Large intestine (tissue), 12 donors: ENCODE measurements around the gene PDGFRA. TPM values are rescaled to one million over a fixed set of nuclear protein-coding genes. Genes with fewer than 3 reads are reported as not detected.

Source experiments
- DNase-seq, 2 donors: peaks; one replicate each; pipeline versions ENCODE4 v3.0.0 to v3.0.0-alpha.2; 2013
- H3K27ac ChIP-seq: one replicate; pipeline ENCODE4 v1.5.1; 2013; ENCODE audit warnings: low read length
- H3K27me3 ChIP-seq: 2 replicates; pipeline ENCODE4 v1.6.1; 2013; ENCODE audit warnings: low read length; ENCODE audit not compliant: control insufficient read depth, insufficient read depth
- H3K36me3 ChIP-seq: 2 replicates; pipeline ENCODE4 v1.6.1; 2013; ENCODE audit warnings: low read length; ENCODE audit not compliant: control insufficient read depth, insufficient read depth
- H3K4me1 ChIP-seq: one replicate; pipeline ENCODE4 v1.6.1; 2013; ENCODE audit warnings: low read length; ENCODE audit not compliant: control insufficient read depth, insufficient read depth
- H3K4me3 ChIP-seq: one replicate; pipeline ENCODE4 v1.5.1; 2013; ENCODE audit warnings: low read length
- H3K9me3 ChIP-seq: one replicate; pipeline ENCODE4 v1.6.1; 2013; ENCODE audit warnings: mild to moderate bottlenecking, low read depth, low read length, moderate library complexity; ENCODE audit not compliant: control insufficient read depth
- WGBS: methylation state at CpG from one replicate; pipeline ENCODE4 v1.1.5; 2013; ENCODE audit warnings: low lambda C conversion rate; ENCODE audit not compliant: insufficient coverage; 5-methylcytosine and 5-hydroxymethylcytosine counted together
- long read RNA-seq, 11 donors: transcript quantifications; one replicate each; lab custom pipeline, GENCODE V29; 2026
- polyA plus RNA-seq: library from polyadenylated mRNA; unstranded; fragments of 120-200 nt; gene quantifications from one replicate; pipeline ENCODE4 v1.2.1, GENCODE V29; 2013

The PDGFRA gene
- 92.0 TPM for polyA plus RNA-seq
- long read RNA-seq, donor 1, full-length matches to known transcripts, result 4 of 4 reads
- long read RNA-seq, donor 1, partial matches to known transcripts, result 0 of 4 reads
- long read RNA-seq, donor 1, other reads (novel, unspliced or antisense), result 0 of 4 reads
- long read RNA-seq, donor 2, full-length matches to known transcripts, result 2 of 18 reads
- long read RNA-seq, donor 2, partial matches to known transcripts, result 16 of 18 reads
- long read RNA-seq, donor 2, other reads (novel, unspliced or antisense), result 0 of 18 reads
- long read RNA-seq, donor 3, full-length matches to known transcripts, result 7 of 25 reads
- long read RNA-seq, donor 3, partial matches to known transcripts, result 18 of 25 reads
- long read RNA-seq, donor 3, other reads (novel, unspliced or antisense), result 0 of 25 reads
- long read RNA-seq, donor 4, partial matches to known transcripts, result 0 of 1 reads
- long read RNA-seq, donor 4, other reads (novel, unspliced or antisense), result 0 of 1 reads
- long read RNA-seq, donor 5, full-length matches to known transcripts, result 9 of 9 reads
- long read RNA-seq, donor 5, partial matches to known transcripts, result 0 of 9 reads
- long read RNA-seq, donor 5, other reads (novel, unspliced or antisense), result 0 of 9 reads
- long read RNA-seq, donor 6, full-length matches to known transcripts, result 8 of 13 reads
- long read RNA-seq, donor 6, partial matches to known transcripts, result 5 of 13 reads
- long read RNA-seq, donor 6, other reads (novel, unspliced or antisense), result 0 of 13 reads
- long read RNA-seq, donor 7, full-length matches to known transcripts, result 3 of 8 reads
- long read RNA-seq, donor 7, partial matches to known transcripts, result 5 of 8 reads
- long read RNA-seq, donor 7, other reads (novel, unspliced or antisense), result 0 of 8 reads
- long read RNA-seq, donor 8, full-length matches to known transcripts, result 16 of 32 reads
- long read RNA-seq, donor 8, partial matches to known transcripts, result 16 of 32 reads
- long read RNA-seq, donor 8, other reads (novel, unspliced or antisense), result 0 of 32 reads
- long read RNA-seq, donor 9, full-length matches to known transcripts, result 3 of 95 reads
- long read RNA-seq, donor 9, partial matches to known transcripts, result 92 of 95 reads
- long read RNA-seq, donor 9, other reads (novel, unspliced or antisense), result 0 of 95 reads
- long read RNA-seq, donor 10, full-length matches to known transcripts, result 19 of 19 reads
- long read RNA-seq, donor 10, partial matches to known transcripts, result 0 of 19 reads
- long read RNA-seq, donor 10, other reads (novel, unspliced or antisense), result 0 of 19 reads
- long read RNA-seq, donor 11, full-length matches to known transcripts, result 10 of 118 reads
- long read RNA-seq, donor 11, partial matches to known transcripts, result 108 of 118 reads
- long read RNA-seq, donor 11, other reads (novel, unspliced or antisense), result 0 of 118 reads

DNA sequence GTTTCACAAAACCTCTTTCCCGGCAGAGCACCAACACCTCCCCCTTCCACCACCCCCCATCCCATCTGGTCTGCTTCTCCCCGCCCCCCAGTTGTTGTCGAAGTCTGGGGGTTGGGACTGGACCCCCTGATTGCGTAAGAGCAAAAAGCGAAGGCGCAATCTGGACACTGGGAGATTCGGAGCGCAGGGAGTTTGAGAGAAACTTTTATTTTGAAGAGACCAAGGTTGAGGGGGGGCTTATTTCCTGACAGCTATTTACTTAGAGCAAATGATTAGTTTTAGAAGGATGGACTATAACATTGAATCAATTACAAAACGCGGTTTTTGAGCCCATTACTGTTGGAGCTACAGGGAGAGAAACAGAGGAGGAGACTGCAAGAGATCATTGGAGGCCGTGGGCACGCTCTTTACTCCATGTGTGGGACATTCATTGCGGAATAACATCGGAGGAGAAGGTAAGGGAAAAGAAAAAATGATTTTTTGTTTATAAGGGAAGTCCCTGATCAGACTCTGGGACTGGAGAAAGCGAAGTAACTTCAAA is at the start of gene PDGFRA:
TSS of gene PDGFRA (plus strand) at position 333 of the 541 bp plus-strand sequence. CDS start 29,476 bp downstream, outside the sequence.
- peaks cover 98% of the 10 kb centered on the region for H3K27me3 ChIP-seq
- H3K27ac ChIP-seq, result peak within 1 kb of the TSS; percentile 35
- no peaks in the 10 kb centered on the region for H3K36me3 ChIP-seq
- DNase-seq, result peak; percentile 55 to 68
- 0% methylated on average over 1 of the region's 15 CpGs for WGBS
- peaks cover 22% of the 10 kb centered on the region for H3K9me3 ChIP-seq
- peaks cover 39% of the 10 kb centered on the region for H3K4me1 ChIP-seq
- H3K4me3 ChIP-seq, result peak within 1 kb of the TSS; percentile 50

DNA sequence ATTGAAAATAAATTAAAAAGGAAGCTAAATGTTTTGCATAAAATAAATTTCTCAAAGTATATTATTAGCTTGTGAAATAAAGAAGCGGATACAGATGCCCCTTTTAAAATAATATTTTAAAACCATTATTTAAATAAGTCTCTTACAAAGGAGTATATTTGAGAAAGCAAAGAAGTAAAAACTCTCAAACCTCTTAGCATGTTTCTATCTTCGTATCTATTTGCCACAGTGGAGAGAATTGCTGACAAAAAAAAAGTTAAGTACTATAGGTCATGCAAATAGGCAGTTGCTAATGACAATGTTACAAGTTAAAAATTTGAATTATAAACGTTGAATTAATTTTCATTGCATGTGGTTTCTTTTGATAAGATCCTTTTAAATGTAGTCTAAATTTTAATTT is 44.5 kb upstream of the PDGFRA start:
- H3K4me1 ChIP-seq, result peaks cover 5% of the 10 kb centered on the region
- H3K4me3 ChIP-seq, result no peak overlapping the region
- no peaks in the 10 kb centered on the region for H3K27me3 ChIP-seq
- H3K36me3 ChIP-seq, result no peaks in the 10 kb centered on the region
- no peak overlapping the region for H3K27ac ChIP-seq
- 54% methylated on average over 3 of the region's 3 CpGs for WGBS
- no peak for DNase-seq
- no peaks in the 10 kb centered on the region for H3K9me3 ChIP-seq

DNA sequence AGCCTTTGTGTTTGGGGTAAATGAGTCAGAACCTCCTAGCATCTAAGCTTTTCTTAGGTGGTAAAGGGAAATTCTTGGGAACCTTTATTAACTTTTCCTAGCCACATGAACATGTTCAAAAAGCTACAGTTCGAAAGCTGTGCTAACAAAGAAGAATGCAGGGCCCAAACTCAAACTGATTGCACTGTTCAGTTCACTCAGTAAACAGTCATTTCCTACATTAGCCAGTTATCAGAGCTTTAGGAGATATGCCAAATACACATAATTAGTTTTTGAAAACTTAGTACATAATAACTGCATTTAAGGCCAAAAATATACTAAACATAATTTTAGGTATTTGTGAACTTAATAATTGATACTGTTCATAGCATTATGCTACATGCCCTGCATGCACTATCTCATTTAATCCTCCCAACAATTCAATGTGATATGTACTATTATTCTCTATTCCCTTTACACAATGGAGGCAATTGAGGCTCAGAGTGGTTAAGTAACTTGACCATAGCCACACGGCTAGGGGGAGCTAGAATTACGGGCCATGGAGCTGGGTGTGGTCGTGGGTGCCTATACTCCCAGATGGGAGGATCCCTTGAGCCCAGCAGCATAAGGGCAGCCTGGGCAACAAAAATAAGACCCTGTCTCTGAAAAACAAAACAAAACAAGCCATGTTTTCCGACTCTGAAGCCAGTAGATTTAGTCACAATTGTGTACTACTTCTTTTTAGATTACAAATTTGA is 43.9 kb upstream of the PDGFRA start:
- Histone ChIP-seq H3K4me1 (peaks cover 5% of the 10 kb centered on the region), H3K4me3 (no peak overlapping the region), H3K27me3 (no peaks in the 10 kb centered on the region), H3K9me3 (no peaks in the 10 kb centered on the region), H3K36me3 (no peaks in the 10 kb centered on the region), H3K27ac (no peak overlapping the region)
- DNase-seq, result no peak
- WGBS, result no CpG with 5 or more reads among the region's 5 CpGs

DNA sequence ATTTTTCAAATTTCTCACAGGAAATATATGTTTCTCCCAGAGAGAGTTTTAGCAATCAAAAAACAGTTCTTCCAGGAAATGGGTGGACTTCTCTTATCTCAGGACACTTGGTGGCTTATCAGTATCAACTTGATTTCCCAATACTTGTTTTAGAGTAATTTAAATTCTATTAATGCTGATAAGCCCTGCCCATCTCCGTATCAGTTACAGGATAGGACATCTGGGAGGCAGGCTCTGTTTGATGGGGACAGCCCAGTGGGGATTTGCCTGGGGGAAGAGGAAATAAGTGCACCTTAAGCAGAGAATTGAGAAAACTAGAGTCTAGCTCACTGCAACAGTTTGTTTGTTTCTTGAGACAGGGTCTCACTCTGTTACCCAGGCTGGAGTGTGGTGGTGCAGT is 43.2 kb upstream of the PDGFRA start:
- Histone ChIP-seq H3K27me3 (no peaks in the 10 kb centered on the region), H3K27ac (no peak overlapping the region), H3K9me3 (no peaks in the 10 kb centered on the region), H3K4me3 (no peak overlapping the region), H3K36me3 (no peaks in the 10 kb centered on the region), H3K4me1 (peaks cover 5% of the 10 kb centered on the region)
- peak; percentile 5 to 9 for DNase-seq
- no CpG with 5 or more reads among the region's 1 CpG for WGBS

DNA sequence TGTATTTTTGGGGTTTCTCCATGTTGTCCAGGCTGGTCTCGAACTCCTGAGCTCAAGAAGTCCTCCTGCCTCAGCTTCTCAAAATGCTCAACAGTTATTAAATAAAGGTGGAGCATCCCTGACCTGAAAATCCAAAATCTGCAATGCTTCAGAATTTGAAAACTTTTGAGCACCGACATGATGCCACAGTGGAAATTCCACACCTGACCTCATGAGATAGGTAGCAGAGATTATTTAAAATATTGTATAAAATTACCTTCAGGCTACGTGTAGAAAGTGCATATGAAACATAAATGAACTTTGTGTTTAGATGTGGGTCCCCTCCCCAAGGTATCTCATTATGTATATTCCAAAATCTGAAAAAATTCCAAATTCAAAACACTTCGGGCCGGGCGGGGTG is 42.7 kb upstream of the PDGFRA start:
- H3K27me3 ChIP-seq, result no peaks in the 10 kb centered on the region
- no CpG with 5 or more reads among the region's 6 CpGs for WGBS
- no peaks in the 10 kb centered on the region for H3K9me3 ChIP-seq
- H3K4me1 ChIP-seq, result peaks cover 5% of the 10 kb centered on the region
- H3K27ac ChIP-seq, result no peak overlapping the region
- no peak overlapping the region for H3K4me3 ChIP-seq
- DNase-seq, result no peak
- no peaks in the 10 kb centered on the region for H3K36me3 ChIP-seq

DNA sequence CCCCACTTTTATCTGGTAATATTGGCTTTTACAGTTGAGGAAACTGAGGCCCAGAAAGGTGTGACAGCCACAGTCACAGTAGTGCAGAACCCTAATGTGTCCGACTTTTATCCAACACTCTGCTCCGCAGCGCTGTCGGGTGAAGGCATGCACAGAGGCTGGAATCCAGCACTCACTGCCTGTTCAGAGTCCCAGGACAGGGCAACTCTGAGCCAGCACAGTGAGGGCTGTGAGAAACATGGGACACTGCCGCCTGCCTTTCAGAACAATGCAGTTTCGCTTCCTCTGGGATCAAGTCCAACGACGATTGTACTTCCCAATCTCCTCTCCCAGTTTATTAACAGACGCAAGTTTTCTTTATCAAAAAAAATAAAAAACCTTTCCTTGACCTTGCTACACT is 41.9 kb upstream of the PDGFRA start:
- no CpG with 5 or more reads among the region's 9 CpGs for WGBS
- DNase-seq, result peak in 1 of 2 donors; percentile 8
- Histone ChIP-seq H3K27me3 (no peaks in the 10 kb centered on the region), H3K4me3 (no peak overlapping the region), H3K9me3 (no peaks in the 10 kb centered on the region), H3K27ac (no peak overlapping the region), H3K36me3 (no peaks in the 10 kb centered on the region), H3K4me1 (peaks cover 5% of the 10 kb centered on the region)

DNA sequence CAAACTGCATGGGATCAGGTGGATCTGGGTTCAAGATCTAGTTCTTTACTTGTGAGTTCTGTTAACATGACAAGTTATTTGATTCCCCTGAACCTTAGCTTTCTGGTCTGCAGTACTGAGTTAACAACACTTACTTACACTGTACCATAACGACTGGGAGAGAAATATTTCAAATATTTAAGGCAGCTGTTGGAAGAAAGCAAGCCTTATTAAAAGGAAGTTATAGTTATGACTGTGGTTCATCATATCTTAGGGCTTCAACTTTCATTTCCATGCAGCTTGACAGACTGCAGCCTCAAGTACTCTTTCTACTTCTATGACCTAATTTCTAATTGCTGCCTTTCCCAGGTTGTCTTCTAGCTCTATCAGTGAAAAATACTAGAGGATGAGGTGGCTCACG is 40.0 kb upstream of the PDGFRA start:
- Histone ChIP-seq H3K27me3 (no peaks in the 10 kb centered on the region), H3K4me1 (peaks cover 5% of the 10 kb centered on the region), H3K27ac (no peak overlapping the region), H3K9me3 (peaks cover 4% of the 10 kb centered on the region), H3K4me3 (no peak overlapping the region), H3K36me3 (no peaks in the 10 kb centered on the region)
- no CpG with 5 or more reads among the region's 2 CpGs for WGBS
- no peak for DNase-seq

DNA sequence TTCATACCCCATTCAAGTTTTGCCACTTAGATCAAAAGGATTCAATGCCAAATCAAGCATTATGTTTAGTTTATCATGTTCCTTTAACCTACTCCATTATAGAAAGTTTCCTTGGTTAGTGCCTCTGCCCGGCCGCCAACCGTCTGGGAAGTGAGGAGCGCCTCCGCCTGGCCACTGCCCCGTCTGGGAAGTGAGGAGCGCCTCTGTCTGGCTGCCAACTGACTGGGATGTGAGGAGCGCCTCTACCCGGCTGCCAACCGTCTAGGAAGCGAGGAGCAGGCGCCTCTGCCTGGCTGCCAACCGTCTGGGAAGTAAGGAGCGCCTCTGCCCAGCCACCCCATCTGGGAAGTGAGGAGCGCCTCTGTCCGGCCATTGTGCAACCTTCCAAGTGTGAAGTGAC is 36.3 kb upstream of the PDGFRA start:
- Histone ChIP-seq H3K4me3 (no peak overlapping the region), H3K4me1 (no peaks in the 10 kb centered on the region), H3K27me3 (no peaks in the 10 kb centered on the region), H3K9me3 (peaks cover 4% of the 10 kb centered on the region), H3K27ac (no peak overlapping the region), H3K36me3 (no peaks in the 10 kb centered on the region)
- no peak for DNase-seq
- WGBS, result no CpG with 5 or more reads among the region's 16 CpGs

DNA sequence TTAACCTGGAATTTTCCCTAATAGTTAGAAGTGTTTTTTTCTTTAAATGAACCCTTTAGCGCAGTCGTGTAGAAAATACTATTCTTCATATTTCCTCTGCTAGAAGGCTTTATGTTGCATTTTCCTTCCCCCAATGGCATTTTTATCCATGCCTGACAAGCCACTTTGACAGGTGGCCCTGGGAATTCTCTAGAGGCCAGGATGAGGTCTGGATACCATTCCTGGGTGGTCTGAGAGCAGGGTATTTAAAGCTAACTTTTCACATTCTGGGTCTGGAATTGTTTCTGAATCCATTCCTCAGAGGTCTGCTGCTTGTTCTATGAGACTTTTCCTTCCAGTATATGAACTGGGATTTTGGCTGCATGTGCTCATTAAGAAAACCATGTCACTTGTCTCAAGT is 31.2 kb upstream of the PDGFRA start:
- Histone ChIP-seq H3K27ac (no peak overlapping the region), H3K9me3 (peaks cover under 1% of the 10 kb centered on the region), H3K4me3 (no peak overlapping the region), H3K36me3 (no peaks in the 10 kb centered on the region), H3K4me1 (no peaks in the 10 kb centered on the region), H3K27me3 (peaks cover 3% of the 10 kb centered on the region)
- 100% methylated on average over 2 of the region's 2 CpGs for WGBS
- DNase-seq, result no peak
